ENCODE measurements around the gene HDAC3.
"Not testable (repeated sequence)": the region's sequence is repeated elsewhere in the genome, so short reads cannot be mapped to it uniquely, and the experiment has no call there.

The HDAC3 gene

DNA sequence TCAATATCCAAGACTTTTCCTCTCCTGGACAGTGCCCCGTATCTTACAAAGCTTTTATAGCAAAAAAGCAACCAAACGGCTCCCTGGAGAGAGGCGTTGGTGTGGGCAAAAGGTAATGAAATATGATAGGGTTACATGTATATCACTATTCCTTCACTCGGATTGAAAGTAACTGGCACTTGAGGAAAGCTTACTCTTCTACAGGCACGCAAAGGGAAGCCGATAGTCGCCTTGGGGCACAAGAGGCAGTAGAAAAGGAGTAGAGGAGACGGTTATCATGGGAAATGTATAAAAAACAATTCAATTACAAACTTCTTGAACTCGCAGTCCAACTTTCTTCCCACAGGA is 19.0 kb downstream of the HDAC3 start:
- TF ChIP-seq, protein P1, sequence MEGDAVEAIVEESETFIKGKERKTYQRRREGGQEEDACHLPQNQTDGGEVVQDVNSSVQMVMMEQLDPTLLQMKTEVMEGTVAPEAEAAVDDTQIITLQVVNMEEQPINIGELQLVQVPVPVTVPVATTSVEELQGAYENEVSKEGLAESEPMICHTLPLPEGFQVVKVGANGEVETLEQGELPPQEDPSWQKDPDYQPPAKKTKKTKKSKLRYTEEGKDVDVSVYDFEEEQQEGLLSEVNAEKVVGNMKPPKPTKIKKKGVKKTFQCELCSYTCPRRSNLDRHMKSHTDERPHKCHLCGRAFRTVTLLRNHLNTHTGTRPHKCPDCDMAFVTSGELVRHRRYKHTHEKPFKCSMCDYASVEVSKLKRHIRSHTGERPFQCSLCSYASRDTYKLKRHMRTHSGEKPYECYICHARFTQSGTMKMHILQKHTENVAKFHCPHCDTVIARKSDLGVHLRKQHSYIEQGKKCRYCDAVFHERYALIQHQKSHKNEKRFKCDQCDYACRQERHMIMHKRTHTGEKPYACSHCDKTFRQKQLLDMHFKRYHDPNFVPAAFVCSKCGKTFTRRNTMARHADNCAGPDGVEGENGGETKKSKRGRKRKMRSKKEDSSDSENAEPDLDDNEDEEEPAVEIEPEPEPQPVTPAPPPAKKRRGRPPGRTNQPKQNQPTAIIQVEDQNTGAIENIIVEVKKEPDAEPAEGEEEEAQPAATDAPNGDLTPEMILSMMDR (IDR thresholded peaks at IDR 0.05) = no peak
- Mint-ChIP-seq H3K4me1 (peaks cover 42% of the 10 kb centered on the region), H3K4me3 (peak overlapping the region; percentile 100), H3K9me3 (no peaks in the 10 kb centered on the region), H3K27me3 (ENCODE audit: low read depth, poor library complexity) (peaks cover 4% of the 10 kb centered on the region), H3K36me3 (ENCODE audit: low read depth) (peaks cover 21% of the 10 kb centered on the region), H3K27ac (peak overlapping the region; percentile 98)
- DNase-seq = no peak

DNA sequence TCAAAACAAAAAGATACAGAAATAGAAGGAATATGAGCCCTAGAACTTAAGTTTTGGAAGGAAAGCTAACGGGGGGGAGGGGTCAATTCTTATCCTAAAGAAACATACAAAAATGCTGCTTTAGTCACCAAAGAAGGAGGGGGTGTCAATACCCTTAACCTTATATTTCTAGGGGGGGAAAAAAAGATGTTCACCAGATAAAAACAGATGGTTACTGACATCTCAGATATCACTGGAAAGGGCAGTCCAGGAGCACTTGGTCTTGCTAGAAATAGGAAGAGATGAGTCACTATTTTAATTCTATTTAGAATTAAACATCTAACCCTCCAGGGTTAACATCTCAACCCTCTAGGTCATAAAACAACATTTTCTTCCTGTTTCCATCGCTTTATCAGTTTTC is 19.5 kb downstream of the HDAC3 start:
- H3K27ac Mint-ChIP-seq = no peak overlapping the region
- H3K4me1 Mint-ChIP-seq = peaks cover 42% of the 10 kb centered on the region
- DNase-seq = no peak
- TF ChIP-seq, protein P1 (IDR thresholded peaks at IDR 0.05) = no peak
- peaks cover 20% of the 10 kb centered on the region for H3K36me3 Mint-ChIP-seq (ENCODE audit: low read depth)
- H3K4me3 Mint-ChIP-seq = peak overlapping the region; percentile 100
- H3K9me3 Mint-ChIP-seq = no peaks in the 10 kb centered on the region
- peaks cover 4% of the 10 kb centered on the region for H3K27me3 Mint-ChIP-seq (ENCODE audit: low read depth, poor library complexity)

DNA sequence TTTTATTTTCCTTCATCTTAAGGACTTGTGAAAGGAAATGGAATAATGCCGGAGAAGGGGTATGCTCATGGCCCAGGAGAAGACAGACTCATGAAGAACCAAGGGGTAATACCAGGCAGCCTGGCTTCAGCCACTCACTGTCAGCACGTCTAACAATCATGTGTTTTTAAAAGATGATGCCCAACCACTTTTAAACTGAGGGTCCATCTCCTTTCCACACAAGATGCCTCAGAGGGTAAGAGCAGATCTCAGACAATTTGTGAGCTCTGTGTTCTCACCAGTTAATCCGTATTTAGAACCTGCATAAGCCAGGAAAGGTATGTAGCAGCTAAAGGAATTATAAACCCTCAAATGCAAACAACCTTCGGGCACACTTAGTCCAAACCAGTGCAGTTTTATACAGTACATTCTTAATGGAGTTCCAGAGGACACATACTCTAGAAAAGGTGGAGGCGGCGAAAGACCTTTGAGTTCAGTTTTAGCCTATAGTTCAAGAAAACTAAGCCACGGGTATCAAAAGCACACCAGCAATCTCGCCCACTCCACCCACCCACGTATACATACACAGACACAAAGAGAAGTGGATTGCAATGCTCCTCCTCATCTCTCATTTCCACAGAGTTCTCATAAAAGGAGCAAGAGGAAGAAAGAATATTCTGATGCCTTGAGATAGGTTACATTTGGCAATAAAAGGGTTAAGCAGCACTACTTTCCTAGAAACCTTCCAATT is 20.5 kb downstream of the HDAC3 start:
- Mint-ChIP-seq H3K27ac (no peak overlapping the region), H3K4me1 (peaks cover 47% of the 10 kb centered on the region), H3K27me3 (ENCODE audit: low read depth, poor library complexity) (peaks cover 4% of the 10 kb centered on the region), H3K36me3 (ENCODE audit: low read depth) (peaks cover 16% of the 10 kb centered on the region), H3K9me3 (no peaks in the 10 kb centered on the region), H3K4me3 (peak overlapping the region; percentile 100)
- DNase-seq = no peak
- TF ChIP-seq, protein P1 (IDR thresholded peaks at IDR 0.05) = no peak

DNA sequence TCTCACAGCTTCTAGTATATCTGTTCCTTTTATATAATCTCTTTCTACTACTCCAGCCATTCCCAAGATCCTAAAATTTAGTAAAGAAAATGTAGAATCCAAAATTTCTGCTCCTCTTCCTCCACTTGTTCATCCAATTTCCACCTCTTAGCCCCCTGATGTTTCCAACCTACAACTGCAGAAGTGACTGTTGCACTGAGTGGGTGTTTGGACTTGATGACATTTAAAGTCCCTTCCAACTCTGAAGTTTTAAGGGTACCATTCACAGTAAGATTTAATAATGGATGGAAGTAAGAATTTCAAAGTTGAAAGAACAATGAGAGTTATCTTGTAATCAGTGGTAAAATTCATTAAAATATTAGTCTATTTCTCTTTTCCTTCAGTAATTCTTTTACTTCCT is 23.3 kb downstream of the HDAC3 start:
- TF ChIP-seq, protein P1 (IDR thresholded peaks at IDR 0.05) = no peak
- H3K4me1 Mint-ChIP-seq = peaks cover 47% of the 10 kb centered on the region
- H3K27ac Mint-ChIP-seq = no peak overlapping the region
- H3K27me3 Mint-ChIP-seq (ENCODE audit: low read depth, poor library complexity) = peaks cover 4% of the 10 kb centered on the region
- no peak overlapping the region for H3K4me3 Mint-ChIP-seq
- no peaks in the 10 kb centered on the region for H3K9me3 Mint-ChIP-seq
- no peak for DNase-seq
- peaks cover 27% of the 10 kb centered on the region for H3K36me3 Mint-ChIP-seq (ENCODE audit: low read depth)

DNA sequence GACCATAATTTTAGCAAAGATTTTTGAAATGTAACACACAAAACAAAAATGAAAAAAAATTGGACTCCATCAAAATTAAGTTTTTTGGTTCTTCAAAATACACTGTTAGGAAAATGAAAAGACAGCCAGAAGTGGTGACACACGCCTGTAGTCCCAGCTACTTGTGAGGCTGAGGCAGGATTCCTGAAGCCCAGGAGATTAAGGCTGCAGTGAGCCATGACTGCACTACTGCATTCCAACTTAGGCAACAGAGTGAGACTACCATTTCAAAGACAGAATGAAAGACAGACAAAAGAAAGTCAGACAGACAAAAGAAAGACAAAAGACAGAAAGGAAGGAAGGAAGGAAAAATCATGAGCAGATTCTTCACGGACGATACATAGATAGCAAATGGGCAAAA is 25.4 kb downstream of the HDAC3 start:
- TF ChIP-seq, protein P1 (IDR thresholded peaks at IDR 0.05) = no peak
- Mint-ChIP-seq H3K9me3 (no peaks in the 10 kb centered on the region), H3K36me3 (ENCODE audit: low read depth) (peaks cover 24% of the 10 kb centered on the region), H3K27me3 (ENCODE audit: low read depth, poor library complexity) (peaks cover 4% of the 10 kb centered on the region), H3K4me1 (peaks cover 27% of the 10 kb centered on the region), H3K27ac (peak overlapping the region; percentile 6), H3K4me3 (no peak overlapping the region)
- DNase-seq = no peak

DNA sequence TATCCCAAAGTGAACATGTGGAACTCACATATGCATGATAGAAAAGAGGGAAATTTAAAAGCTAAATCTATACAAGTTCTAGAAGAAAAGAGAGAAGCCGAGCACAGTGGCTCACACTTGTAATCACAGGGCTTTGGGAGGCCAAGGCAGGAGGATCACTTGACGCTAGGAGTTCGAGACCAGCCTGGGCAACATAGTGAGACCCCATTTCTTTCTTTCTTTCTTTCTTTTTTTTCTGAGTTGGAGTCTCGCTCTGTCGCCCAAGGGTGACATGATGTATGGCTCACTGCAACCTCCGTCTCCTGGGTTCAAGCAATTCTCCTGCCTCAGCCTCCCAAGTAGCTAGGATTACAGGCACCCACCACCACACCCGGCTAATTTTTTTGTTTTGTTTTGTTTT is 26.7 kb downstream of the HDAC3 start:
- DNase-seq; H3K27ac Mint-ChIP-seq; H3K4me3 Mint-ChIP-seq; H3K27me3 Mint-ChIP-seq (ENCODE audit: low read depth, poor library complexity); H3K9me3 Mint-ChIP-seq: not testable (repeated sequence)
- peaks cover 21% of the 10 kb centered on the region for H3K4me1 Mint-ChIP-seq
- peaks cover 17% of the 10 kb centered on the region for H3K36me3 Mint-ChIP-seq (ENCODE audit: low read depth)
